Measurements from ENCODE around the gene WDR37. TPM values are rescaled to one million over a fixed set of nuclear protein-coding genes. Genes with fewer than 3 reads are reported as not detected.
A peak's percentile ranks its signal among the peaks of the same experiment; 100 is the strongest.

The WDR37 gene
- total RNA-seq, 4 donors from 2014 or later, result 11.4 to 30.3 (median 17.4) TPM

GRCh38 chr10:1094112-1095057 is 38.2 kb downstream of the WDR37 start:
- DNase-seq (ENCODE audit: low spot score) (no peak), ATAC-seq (ENCODE audit: low FRiP score) (no peak)
- no peak for TF ChIP-seq CTCF (IDR thresholded peaks at IDR 0.05)

GRCh38 chr10:1095498-1095897 is 39.3 kb downstream of the WDR37 start:
- ATAC-seq (ENCODE audit: low FRiP score) (no peak), DNase-seq (ENCODE audit: low spot score) (no peak)
- no peak for TF ChIP-seq CTCF (IDR thresholded peaks at IDR 0.05)

GRCh38 chr10:1096287-1096889 is 40.2 kb downstream of the WDR37 start:
- ATAC-seq (ENCODE audit: low FRiP score), result no peak
- TF ChIP-seq CTCF (IDR thresholded peaks at IDR 0.05), result no peak
- DNase-seq (ENCODE audit: low spot score), result no peak

- DNase-seq (ENCODE audit: low spot score) (no peak), ATAC-seq (ENCODE audit: low FRiP score) (peak; percentile 12)
- no peak for TF ChIP-seq CTCF (IDR thresholded peaks at IDR 0.05)
Observed at GRCh38 chr10:1097436-1097835, 41.3 kb downstream of the WDR37 start.

- DNase-seq (ENCODE audit: low spot score) (no peak), ATAC-seq (ENCODE audit: low FRiP score) (no peak)
- no peak for TF ChIP-seq CTCF (IDR thresholded peaks at IDR 0.05)
Observed at GRCh38 chr10:1100143-1100542, 44.0 kb downstream of the WDR37 start.

GRCh38 chr10:1100691-1101368 is 44.6 kb downstream of the WDR37 start:
- TF ChIP-seq CTCF (IDR thresholded peaks at IDR 0.05), result no peak
- DNase-seq (ENCODE audit: low spot score), result no peak
- ATAC-seq (ENCODE audit: low FRiP score), result no peak
